Measurements from ENCODE around the gene RGS12. TPM values are rescaled to one million over a fixed set of nuclear protein-coding genes. Genes with fewer than 3 reads are reported as not detected.

RGS12 gene
- polyA plus RNA-seq, 3 donors, result 0.75 to 15.3 (median 2.7) TPM

- Mint-ChIP-seq H3K9me3 (peaks cover 0 to 3% (median 0%) of the 10 kb centered on the region in 7 donors), H3K27me3 (ENCODE audit: low read depth in 3 of 3) (peaks cover 18 to 36% (median 27%) of the 10 kb centered on the region in 3 donors), H3K4me1 (peaks cover 30% of the 10 kb centered on the region), H3K27ac (peak overlapping the region; percentile 80 to 95 (median 89)), H3K36me3 (peaks cover 3 to 10% of the 10 kb centered on the region in 2 donors), H3K4me3 (peak overlapping the region; percentile 87 to 93)
- Histone ChIP-seq H3K27me3 (ENCODE audit: control insufficient read depth in 2 of 2, insufficient read depth in 2 of 2, low read length in 2 of 2) (peaks cover 0 to 3% of the 10 kb centered on the region in 2 donors), H3K9ac (ENCODE audit: insufficient read depth, low read length, poor library complexity, severe bottlenecking) (peak overlapping the region; percentile 80), H2AFZ (ENCODE audit: insufficient read depth, low read depth, low read length, poor library complexity, severe bottlenecking) (peak overlapping the region; percentile 80), H3K4me2 (replicated peaks; ENCODE audit: extremely low read depth, low read length, poor library complexity, severe bottlenecking) (peak overlapping the region; percentile 96), H3K27ac (ENCODE audit: low read depth in 1 of 2, low read length in 2 of 2) (peak overlapping the region; percentile 80 to 87), H3K9me3 (replicated peaks in 1 of 2; ENCODE audit: control insufficient read depth in 1 of 2, insufficient read depth in 1 of 2, low read length in 2 of 2) (no peaks in the 10 kb centered on the region), H4K20me1 (ENCODE audit: insufficient read depth, low read length) (no peaks in the 10 kb centered on the region), H3K4me3 (replicated peaks in 1 of 3; ENCODE audit: low read depth in 2 of 3, low read length in 3 of 3) (peak overlapping the region; percentile 84 to 86 (median 85)), H3K79me2 (ENCODE audit: insufficient read depth, low read length) (no peaks in the 10 kb centered on the region), H3K36me3 (replicated peaks in 1 of 2; ENCODE audit: control insufficient read depth in 1 of 2, insufficient read depth in 2 of 2, low read length in 2 of 2) (no peaks in the 10 kb centered on the region), H3K4me1 (ENCODE audit: control insufficient read depth in 1 of 2, insufficient read depth in 2 of 2, low read length in 2 of 2) (peaks cover 26 to 37% of the 10 kb centered on the region in 2 donors)
- WGBS (ENCODE audit: insufficient coverage), result 58% methylated on average over 22 of the region's 24 CpGs
- DNase-seq, result no peak
- TF ChIP-seq CTCF (IDR thresholded peaks at IDR 0.05), result no peak
- intact Hi-C loops (cut with micrococcal nuclease), result loop anchor here (5.0 to 10.0 kb wide), 3 partner anchors 64 to 329 kb away; partner anchors contain the start of genes GRK4 (in 1 of the 2), HTT (in 1 of the 2), HTT-AS (in 1 of the 2) and NOP14 (in 1 of the 2)
Observed at GRCh38 chr4:3291411-3291968, 1.3 kb upstream of the RGS12 start.

GRCh38 chr4:3291969-3292570, 751 bp upstream of the RGS12 start:
- under 1% methylated on average over 60 of the region's 60 CpGs for WGBS (ENCODE audit: insufficient coverage)
- intact Hi-C loops (cut with micrococcal nuclease), result loop anchor here (2.0 to 10.0 kb wide), 4 partner anchors 65 to 330 kb away; partner anchors contain the start of genes GRK4 (in 1 of the 2), HTT (in 1 of the 2), HTT-AS (in 1 of the 2) and NOP14 (in 1 of the 2)
- Histone ChIP-seq H3K4me3 (replicated peaks in 1 of 3; ENCODE audit: low read depth in 2 of 3, low read length in 3 of 3) (peak overlapping the region; percentile 84 to 86 (median 85)), H3K4me2 (replicated peaks; ENCODE audit: extremely low read depth, low read length, poor library complexity, severe bottlenecking) (peak overlapping the region; percentile 96), H3K4me1 (ENCODE audit: control insufficient read depth in 1 of 2, insufficient read depth in 2 of 2, low read length in 2 of 2) (peaks cover 20 to 31% of the 10 kb centered on the region in 2 donors), H3K9ac (ENCODE audit: insufficient read depth, low read length, poor library complexity, severe bottlenecking) (peak overlapping the region; percentile 80), H3K27ac (ENCODE audit: low read depth in 1 of 2, low read length in 2 of 2) (peak overlapping the region; percentile 80 to 87), H3K27me3 (ENCODE audit: control insufficient read depth in 2 of 2, insufficient read depth in 2 of 2, low read length in 2 of 2) (peaks cover 0 to 3% of the 10 kb centered on the region in 2 donors), H4K20me1 (ENCODE audit: insufficient read depth, low read length) (no peaks in the 10 kb centered on the region), H3K9me3 (replicated peaks in 1 of 2; ENCODE audit: control insufficient read depth in 1 of 2, insufficient read depth in 1 of 2, low read length in 2 of 2) (no peaks in the 10 kb centered on the region), H3K36me3 (replicated peaks in 1 of 2; ENCODE audit: control insufficient read depth in 1 of 2, insufficient read depth in 2 of 2, low read length in 2 of 2) (no peaks in the 10 kb centered on the region), H2AFZ (ENCODE audit: insufficient read depth, low read depth, low read length, poor library complexity, severe bottlenecking) (peak overlapping the region; percentile 80), H3K79me2 (ENCODE audit: insufficient read depth, low read length) (no peaks in the 10 kb centered on the region)
- no peak for TF ChIP-seq CTCF (IDR thresholded peaks at IDR 0.05)
- peaks cover 18 to 33% (median 24%) of the 10 kb centered on the region in 3 donors for H3K27me3 Mint-ChIP-seq (ENCODE audit: low read depth in 3 of 3)
- peak; percentile 46 to 47 (median 47) for DNase-seq
- peaks cover 3 to 7% of the 10 kb centered on the region in 2 donors for H3K36me3 Mint-ChIP-seq
- peak overlapping the region; percentile 87 to 93 for H3K4me3 Mint-ChIP-seq
- peaks cover 24% of the 10 kb centered on the region for H3K4me1 Mint-ChIP-seq
- peaks cover 0 to 3% (median 0%) of the 10 kb centered on the region in 7 donors for H3K9me3 Mint-ChIP-seq
- peak overlapping the region; percentile 80 to 95 (median 89) for H3K27ac Mint-ChIP-seq
